NOMO-1 treated with DMSO at 0.1 percent for 48 hours (cell line): ENCODE data around the gene PPP2R5A.

Experiments
- DNase-seq: peaks from one replicate; lab custom pipeline; 2025; ENCODE audit not compliant: unreplicated experiment; lab: John Stamatoyannopoulos, UW

The PPP2R5A gene

DNA sequence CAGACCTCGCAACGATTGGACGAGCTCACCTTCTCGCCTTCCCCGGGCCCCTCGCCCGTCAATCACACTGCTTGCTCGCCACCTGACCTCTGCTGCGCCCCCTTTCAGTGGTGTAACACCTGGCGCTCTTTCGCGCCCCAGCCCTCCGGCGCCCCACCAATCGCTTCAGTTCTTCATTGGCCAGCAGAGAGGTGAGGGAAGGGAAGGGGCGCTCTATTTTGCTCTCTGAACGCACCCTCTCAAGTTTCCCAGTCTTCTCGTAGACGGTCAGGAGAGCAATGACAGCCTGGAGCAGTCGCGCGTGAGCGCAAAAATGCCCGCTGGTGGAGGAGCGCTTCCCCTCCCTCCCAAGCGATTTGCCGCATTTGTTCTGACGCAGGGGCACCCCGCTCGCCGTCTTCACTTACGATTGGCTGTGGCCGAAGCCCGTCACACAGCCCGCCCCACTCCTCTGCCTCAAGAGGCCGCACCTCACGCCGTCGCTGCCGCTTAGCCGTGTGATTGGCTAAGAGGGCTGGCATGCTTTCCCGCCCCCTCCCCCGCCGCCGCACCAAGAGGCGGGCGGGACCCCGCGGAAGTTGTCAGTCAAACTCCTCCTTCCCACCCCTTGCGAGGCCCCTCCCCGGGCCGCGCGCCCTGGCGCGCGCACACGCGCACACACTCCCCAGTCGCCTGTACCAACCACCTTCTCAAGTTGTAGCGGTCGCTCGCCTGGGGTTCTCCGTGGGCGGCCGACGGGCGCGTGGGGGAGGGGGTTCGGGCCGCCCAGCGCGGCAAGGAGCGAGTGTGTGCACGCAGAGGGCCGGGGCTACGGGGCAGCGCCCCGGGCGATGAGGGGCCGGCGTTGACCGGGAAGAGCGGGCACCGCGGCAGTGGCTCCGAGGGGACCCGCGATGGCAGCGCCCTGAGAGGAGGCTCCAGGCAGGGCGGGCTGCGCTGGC, at the start of gene PPP2R5A:
PPP2R5A (plus strand) TSS at position 667 of the 941 bp plus-strand sequence. CDS start 701 bp downstream, outside the sequence.
- peak; percentile 99 for DNase-seq

DNA sequence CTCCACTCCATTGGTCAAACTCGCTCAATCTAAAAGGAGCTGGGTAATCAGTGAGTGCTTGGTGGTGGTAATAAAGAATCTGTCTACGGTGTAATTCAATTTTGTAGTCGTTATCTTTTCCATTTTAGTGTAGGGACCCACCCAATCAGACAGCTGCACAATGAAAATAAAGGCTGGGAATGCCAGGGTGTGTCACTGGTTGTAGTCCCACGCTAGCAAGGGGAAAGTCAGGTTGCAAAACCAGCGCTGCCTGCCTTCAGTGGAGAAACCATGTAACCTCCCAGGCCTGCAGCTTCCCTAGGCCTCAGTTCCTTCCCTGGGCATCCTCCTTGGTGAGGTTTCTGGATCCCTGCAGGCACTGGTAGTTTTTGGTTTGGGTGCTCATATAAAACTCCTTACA, 49.4 kb upstream of the PPP2R5A start:
- DNase-seq = no peak

DNA sequence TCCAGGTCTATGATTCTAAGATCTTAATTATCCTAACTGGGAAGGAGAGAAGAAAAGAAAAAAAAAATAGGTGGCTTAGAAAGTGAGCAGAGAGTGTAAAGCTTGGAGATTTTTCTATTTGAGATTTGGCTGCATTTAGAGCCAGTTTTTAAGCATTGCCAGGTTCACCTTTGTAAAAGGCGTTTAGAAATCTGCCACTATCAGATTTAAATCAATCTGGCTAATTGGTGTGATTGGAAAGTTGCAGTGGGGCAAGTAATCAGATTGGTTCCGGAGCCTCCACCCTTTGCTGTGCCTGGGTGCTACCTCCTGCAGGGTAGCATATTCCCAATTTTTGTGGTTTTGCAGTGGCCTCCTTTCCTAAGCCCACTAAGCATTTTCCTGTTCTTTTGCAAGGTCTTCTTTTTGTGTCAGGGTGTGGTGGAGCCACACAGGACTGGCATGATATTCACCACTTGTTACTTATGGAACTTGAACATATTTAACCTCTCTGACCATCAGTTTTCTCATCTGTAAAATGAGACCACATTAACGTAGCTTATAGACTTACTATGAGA, 48.5 kb upstream of the PPP2R5A start:
- no peak for DNase-seq

- no peak for DNase-seq
Observed at GRCh38 chr1:212237651-212238050, 47.6 kb upstream of the PPP2R5A start.

GRCh38 chr1:212238552-212238951, 46.7 kb upstream of the PPP2R5A start:
- DNase-seq = no peak

- no peak for DNase-seq
Observed at GRCh38 chr1:212241501-212241900, 43.7 kb upstream of the PPP2R5A start.

GRCh38 chr1:212241957-212242287, 43.3 kb upstream of the PPP2R5A start:
- no peak for DNase-seq

DNA sequence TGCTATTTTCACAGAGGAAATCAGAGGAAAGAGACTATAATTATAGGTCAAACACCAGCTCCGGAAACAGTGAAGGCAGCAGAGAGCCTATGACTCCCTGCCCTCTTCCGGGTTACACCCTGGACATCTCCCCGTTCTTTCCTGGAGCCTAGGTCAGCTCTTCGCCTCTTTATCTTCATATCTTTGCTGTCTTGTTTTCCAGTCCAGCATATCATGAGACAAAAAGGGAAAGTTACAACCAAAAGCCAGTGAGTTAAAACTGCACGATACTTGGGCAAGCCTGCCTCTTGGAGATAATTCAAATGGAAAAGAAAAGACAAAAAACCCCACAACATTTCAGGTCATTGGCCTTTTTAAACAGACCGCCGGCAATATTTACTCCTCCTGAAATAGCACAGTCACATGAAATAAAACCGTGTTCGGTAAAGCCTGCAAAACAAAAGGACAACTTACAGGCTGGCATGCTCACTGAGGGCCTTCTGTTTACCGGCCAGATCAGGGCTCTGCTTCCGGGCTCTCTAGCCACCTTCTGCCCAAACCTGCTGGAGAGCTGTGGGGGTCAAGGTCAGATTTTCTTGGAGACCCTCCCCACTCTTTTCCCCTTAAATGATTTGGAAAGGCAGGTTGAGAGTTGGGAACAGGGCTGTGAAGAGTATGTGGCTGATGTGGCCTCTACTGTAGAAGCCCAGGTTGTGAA, 42.8 kb upstream of the PPP2R5A start:
- peak; percentile 56 for DNase-seq

DNA sequence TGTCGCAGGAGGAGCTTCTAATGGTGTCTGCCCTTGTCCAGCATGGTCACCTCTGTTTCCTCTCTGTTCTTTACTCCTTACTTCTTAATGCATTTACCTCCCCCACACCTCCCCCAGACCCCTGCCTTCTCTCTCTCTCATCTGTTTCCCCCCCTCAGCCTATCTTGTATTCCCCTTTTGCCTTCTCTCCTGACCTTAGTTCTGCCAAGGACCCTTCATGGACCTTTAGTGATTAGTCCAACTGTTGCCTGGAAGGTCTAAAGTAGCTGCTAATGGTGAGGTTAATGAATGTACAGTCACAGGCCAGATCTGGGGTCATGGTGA, 42.3 kb upstream of the PPP2R5A start:
- no peak for DNase-seq

GRCh38 chr1:212244441-212244840, 40.8 kb upstream of the PPP2R5A start:
- DNase-seq = no peak

DNA sequence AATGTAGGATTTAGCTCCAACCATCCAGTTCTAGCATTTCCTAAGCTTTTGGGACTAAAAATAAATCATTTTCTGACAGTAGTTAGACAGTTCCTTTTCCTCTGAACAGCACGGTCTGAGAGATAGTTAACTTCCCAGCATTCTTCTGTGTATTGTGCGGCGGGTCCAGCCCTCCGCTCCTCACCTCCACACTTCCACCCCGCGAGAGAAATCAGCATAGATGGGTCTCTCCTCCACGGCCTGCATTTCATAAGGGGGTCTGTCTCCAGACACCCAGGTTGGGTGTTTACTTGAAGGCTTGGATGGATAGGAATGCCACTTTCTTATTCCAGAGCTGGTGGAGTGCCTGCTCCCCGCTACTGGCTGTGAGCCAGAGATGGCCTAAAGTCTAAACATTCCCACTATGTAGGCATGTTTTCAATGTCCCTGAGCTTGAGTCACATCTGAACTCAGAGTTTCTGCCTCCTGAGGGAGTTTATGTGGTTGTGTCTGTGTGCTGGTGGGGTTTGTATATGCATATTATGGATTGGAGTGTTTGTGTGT, 38.0 kb upstream of the PPP2R5A start:
- DNase-seq = no peak

DNA sequence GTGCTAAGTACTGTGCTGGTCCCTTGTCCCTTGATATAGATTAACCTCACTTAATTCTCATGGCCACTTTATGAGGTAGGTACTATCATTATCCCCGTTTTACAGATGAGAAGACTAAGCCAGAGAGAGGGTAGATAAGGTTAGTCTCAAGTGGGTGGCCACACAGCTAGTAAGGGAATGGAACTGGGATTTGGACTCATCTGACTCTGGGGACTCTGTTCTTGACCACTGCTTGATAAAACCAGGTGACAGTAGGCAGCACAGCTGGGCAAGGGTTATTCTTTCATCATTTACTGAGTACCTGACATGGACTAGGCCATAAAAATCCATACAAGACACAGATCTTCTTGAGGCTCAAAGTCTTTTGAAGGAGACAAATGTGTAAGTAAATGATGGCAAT, 37.2 kb upstream of the PPP2R5A start:
- no peak for DNase-seq

- DNase-seq = no peak
Observed at GRCh38 chr1:212254853-212255363, 30.3 kb upstream of the PPP2R5A start.

GRCh38 chr1:212255705-212256307, 29.4 kb upstream of the PPP2R5A start:
- peak; percentile 88 for DNase-seq

GRCh38 chr1:212256369-212256768, 28.8 kb upstream of the PPP2R5A start:
- peak; percentile 97 for DNase-seq

DNA sequence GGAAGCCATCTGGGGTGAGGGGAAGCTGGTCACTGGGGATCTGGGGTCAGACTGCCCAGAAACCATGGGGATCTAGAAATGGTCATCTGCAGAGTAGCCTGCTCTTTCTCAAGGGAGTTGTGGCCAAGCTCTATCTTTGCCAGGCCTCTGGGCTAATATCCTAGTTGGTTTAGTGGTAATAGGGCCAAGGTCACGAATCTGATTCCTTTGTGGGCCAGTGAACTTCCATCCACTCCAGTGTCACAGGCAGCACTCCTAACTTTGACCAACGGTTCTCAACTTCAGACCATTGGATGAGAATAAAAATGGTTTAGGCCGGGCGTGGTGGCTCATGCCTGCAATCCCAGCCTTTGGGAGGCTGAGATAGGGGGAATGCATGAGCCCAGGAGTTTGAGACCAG, 28.1 kb upstream of the PPP2R5A start:
- no peak for DNase-seq

DNA sequence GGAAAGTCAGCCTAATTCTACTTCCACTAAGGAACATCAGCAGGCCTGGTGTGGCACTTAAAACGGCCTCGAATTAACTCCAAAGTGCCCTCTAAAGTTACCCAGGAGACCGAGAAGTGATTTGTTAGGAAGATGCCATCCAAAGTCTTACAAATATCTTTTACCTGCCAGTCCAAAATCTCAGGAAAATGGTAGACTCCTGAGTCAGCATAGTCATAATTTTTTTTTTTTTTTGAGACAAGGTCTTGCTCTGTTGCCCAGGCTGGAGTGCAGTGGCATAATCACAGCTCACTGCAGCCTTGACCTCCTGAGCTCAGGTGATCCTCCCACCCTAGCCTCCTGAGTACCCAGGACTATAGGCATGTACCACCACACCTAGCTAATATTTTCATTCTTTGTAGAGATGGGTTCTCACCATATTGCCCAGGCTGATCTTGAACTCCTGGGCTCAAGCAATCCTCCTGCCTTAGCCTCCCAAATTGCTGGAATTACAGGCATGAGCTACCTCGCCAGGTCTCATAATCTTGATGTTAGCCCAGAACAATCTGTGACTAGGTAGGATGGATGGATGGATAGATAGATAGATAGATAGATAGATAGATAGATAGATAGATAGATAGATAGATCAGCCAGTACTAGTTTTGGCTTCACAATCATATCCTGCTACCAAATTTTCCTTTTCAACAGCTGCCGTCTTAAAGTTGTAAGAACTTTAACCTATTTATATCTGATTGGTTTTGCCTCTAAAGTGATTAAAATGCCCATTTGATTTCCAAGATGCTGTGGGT, 25.3 kb upstream of the PPP2R5A start:
- DNase-seq = no peak

DNA sequence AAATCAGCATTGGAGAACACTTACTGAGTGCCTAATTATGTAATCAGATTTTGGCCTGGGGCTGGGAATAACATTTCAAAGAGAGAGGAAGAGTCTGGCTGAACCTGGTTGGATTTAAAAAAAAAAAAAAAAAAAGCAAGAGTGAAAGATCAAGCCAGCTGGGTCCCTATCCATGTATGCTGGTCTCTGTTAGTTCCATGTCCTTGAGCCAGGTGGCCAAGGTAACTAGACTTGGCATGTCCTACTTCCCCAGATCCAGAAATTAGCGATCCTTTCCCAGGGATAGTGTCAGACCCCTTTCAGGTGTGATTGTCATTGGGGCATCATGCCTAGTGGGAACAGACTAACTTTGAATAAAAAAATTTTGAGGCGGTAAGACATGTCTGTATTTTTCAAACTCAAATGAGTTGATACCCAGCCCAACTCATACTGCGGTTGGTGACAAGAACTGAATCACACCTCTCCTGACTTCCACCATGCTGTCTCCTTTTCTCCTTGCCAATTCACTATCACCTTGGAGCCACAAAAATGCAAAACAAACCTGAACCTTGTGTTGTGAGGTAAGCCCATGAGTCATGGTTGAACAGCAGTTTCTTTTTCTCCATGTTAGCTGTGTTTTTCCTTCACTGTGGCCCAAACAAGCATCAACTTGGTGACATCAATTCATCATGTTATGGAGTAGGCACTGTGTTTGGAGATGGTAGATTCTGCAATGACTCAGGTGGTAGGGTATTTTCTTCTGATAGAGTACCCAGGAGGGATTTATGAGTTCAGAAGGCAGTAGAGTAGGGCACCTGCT, 24.5 kb upstream of the PPP2R5A start:
- no peak for DNase-seq

DNA sequence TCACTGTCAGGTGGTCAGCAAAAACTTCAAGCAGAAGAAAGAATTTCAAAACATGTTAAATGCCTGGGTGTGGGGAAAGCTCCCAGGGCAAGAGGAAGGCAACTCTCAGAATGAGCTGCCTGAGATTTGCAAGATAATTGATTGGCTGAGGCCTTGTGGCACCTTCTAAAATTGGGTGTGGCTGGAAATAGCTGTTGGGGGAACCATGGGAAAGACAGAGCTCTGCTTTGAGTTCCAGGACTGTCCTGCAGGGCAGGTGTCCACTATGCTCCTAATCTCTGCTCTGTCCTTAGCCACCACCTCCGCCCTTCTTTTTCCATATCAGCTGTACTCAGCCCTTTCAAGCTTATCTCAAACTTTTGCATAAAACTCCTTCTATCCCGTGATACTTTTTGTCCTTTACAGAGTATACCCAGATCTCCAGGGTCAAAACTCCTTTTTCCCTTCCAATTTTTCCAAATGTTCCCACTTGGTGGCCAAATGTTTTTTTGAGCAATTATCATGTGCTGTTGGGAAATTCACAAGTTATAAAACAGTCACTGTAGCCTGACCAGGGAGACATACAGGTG, 23.8 kb upstream of the PPP2R5A start:
- DNase-seq = peak; percentile 18
